WTC11 (cell line): ENCODE data around the gene ITLN1.

Experiments
- ATF3 ChIP-seq: sonication (generic); formaldehyde crosslinking; conservative IDR thresholded peaks from 2 replicates; pipeline ENCODE4 v1.8.1; 2022; ENCODE audit warnings: mild to moderate bottlenecking, missing genetic modification reagents
- CTCF ChIP-seq: fragments of 200-600 bp; IDR thresholded peaks from 2 replicates; pipeline ENCODE4 v1.8.0; 2022; ENCODE audit warnings: antibody characterized with exemption
- E2F5 ChIP-seq: sonication (generic); formaldehyde crosslinking; IDR thresholded peaks from 2 replicates; pipeline ENCODE4 v1.8.1; 2022; ENCODE audit warnings: mild to moderate bottlenecking, moderate library complexity, missing genetic modification reagents
- GTF2I ChIP-seq: fragments of 250-450 bp; sonication (Bioruptor Pico); conservative IDR thresholded peaks from 2 replicates; pipeline ENCODE4 v1.4.0; 2021; ENCODE audit warnings: mild to moderate bottlenecking
- HMGXB4 ChIP-seq: sonication (generic); formaldehyde crosslinking; IDR thresholded peaks from 2 replicates; pipeline ENCODE4 v1.8.1; 2023; ENCODE audit warnings: mild to moderate bottlenecking, moderate library complexity, missing genetic modification reagents
- MXD4 ChIP-seq: fragments of 250-450 bp; sonication (Bioruptor Pico); IDR thresholded peaks from 2 replicates; pipeline ENCODE4 v1.8.0; 2021; ENCODE audit warnings: mild to moderate bottlenecking, moderate library complexity, borderline replicate concordance
- USF1 ChIP-seq: sonication (generic); formaldehyde crosslinking; IDR thresholded peaks from 2 replicates; pipeline ENCODE4 v1.8.0; 2022; ENCODE audit warnings: mild to moderate bottlenecking, missing genetic modification reagents

- TF ChIP-seq CTCF: no peak
- TF ChIP-seq E2F5 (CRISPR knock-in tag): no peak
- no peak for TF ChIP-seq GTF2I (CRISPR knock-in tag)
- no peak for TF ChIP-seq ATF3 (CRISPR knock-in tag)
- TF ChIP-seq HMGXB4: no peak
- no peak for TF ChIP-seq MXD4 (CRISPR knock-in tag)
- no peak for TF ChIP-seq USF1 (CRISPR knock-in tag)
These were observed 18.2 kb downstream of the ITLN1 start for GRCh38 chr1:160866695-160867260.
